SK-N-SH (cell line): ENCODE data around the gene GALNT4. TPM values are rescaled to one million over a fixed set of nuclear protein-coding genes. Genes with fewer than 3 reads are reported as not detected.

Experiments
- CTCF ChIA-PET: fragments of 300-600, 350-600 bp; formaldehyde crosslinking; extraction: SDS; loops from one replicate; lab custom pipeline; 2021; lab: Yijun Ruan, JAX
- POLR2A ChIA-PET: fragments of 350-600 bp; sonication (Branson Sonifier 250); formaldehyde crosslinking; extraction: SDS; loops from one replicate; lab custom pipeline; 2020; ENCODE audit warnings: antibody characterized with exemption, inconsistent platforms; lab: Yijun Ruan, JAX
- DNase-seq: peaks from one replicate; pipeline ENCODE4 v3.0.0; 2012
- H2AFZ ChIP-seq: fragments of 200-600 bp; sonication (generic); 2 replicates; pipeline ENCODE4 v1.8.1; 2016; ENCODE audit warnings: antibody characterized with exemption, mild to moderate bottlenecking, low read depth
- H3F3A ChIP-seq: fragments of 200-600 bp; sonication (generic); replicated peaks from 2 replicates; pipeline ENCODE3; 2016; ENCODE audit warnings: antibody characterized with exemption, mild to moderate bottlenecking; ENCODE audit not compliant: insufficient read depth
- H3K27ac ChIP-seq, 2 experiments: fragments of 200-500 bp in 1 of 2; fragments of 200-600 bp in 1 of 2; sonication (Bioruptor generic) in 1 of 2; sonication (generic), shearing (Covaris generic) in 1 of 2; 2 replicates each; pipeline versions ENCODE4 v1.5.1 to v1.6.1; 2014 to 2016; ENCODE audit warnings: low read depth in 2 of 2, inconsistent platforms in 1 of 2, low read length in 1 of 2, mild to moderate bottlenecking in 1 of 2, mixed read lengths in 1 of 2
- H3K27me3 ChIP-seq: fragments of 200-600 bp; sonication (generic), shearing (Covaris generic); 2 replicates; pipeline ENCODE4 v1.6.1; 2016; ENCODE audit warnings: mixed run types; ENCODE audit not compliant: insufficient read depth
- H3K36me3 ChIP-seq, 2 experiments: fragments of 200-500 bp in 1 of 2; fragments of 200-600 bp in 1 of 2; sonication (Bioruptor generic) in 1 of 2; sonication (generic) in 1 of 2; replicated peaks in 1 of 2; 2 replicates each; pipeline versions ENCODE3 to v1.5.1; 2014 to 2016; ENCODE audit warnings: low read length in 1 of 2, mild to moderate bottlenecking in 1 of 2; ENCODE audit not compliant: insufficient read depth in 2 of 2, control insufficient read depth in 1 of 2
- H3K4me1 ChIP-seq, 2 experiments: fragments of 200-500 bp in 1 of 2; fragments of 200-600 bp in 1 of 2; sonication (Bioruptor generic) in 1 of 2; sonication (generic), shearing (Covaris generic) in 1 of 2; 2 replicates each; pipeline versions ENCODE4 v1.5.1 to v1.6.1; 2014 to 2016; ENCODE audit warnings: low read depth in 1 of 2, low read length in 1 of 2, mixed run types in 1 of 2; ENCODE audit not compliant: insufficient read depth in 2 of 2, control insufficient read depth in 1 of 2
- H3K4me2 ChIP-seq: fragments of 200-600 bp; sonication (generic), shearing (Covaris generic); 2 replicates; pipeline ENCODE4 v1.6.1; 2017; ENCODE audit warnings: mixed run types
- H3K4me3 ChIP-seq, 2 experiments: fragments of 200-500 bp in 1 of 2; fragments of 200-600 bp in 1 of 2; sonication (Bioruptor generic) in 1 of 2; sonication (generic), shearing (Covaris generic) in 1 of 2; 2 replicates each; pipeline versions ENCODE4 v1.5.1 to v1.8.1; 2014 to 2016; ENCODE audit warnings: low read depth in 2 of 2, inconsistent platforms in 1 of 2, low read length in 1 of 2, mild to moderate bottlenecking in 1 of 2, mixed read lengths in 1 of 2, moderate library complexity in 1 of 2
- H3K79me2 ChIP-seq: fragments of 200-600 bp; sonication (generic); 2 replicates; pipeline ENCODE4 v1.8.1; 2017; ENCODE audit warnings: mild to moderate bottlenecking; ENCODE audit not compliant: insufficient read depth
- H3K9ac ChIP-seq: fragments of 200-600 bp; sonication (generic); 2 replicates; pipeline ENCODE4 v1.6.1; 2017; ENCODE audit warnings: mixed run types
- H3K9me2 ChIP-seq: fragments of 200-600 bp; sonication (generic); 2 replicates; pipeline ENCODE4 v1.6.1; 2017; ENCODE audit warnings: mixed run types
- H3K9me3 ChIP-seq: fragments of 200-600 bp; sonication (generic); 2 replicates; pipeline ENCODE4 v1.6.1; 2017; ENCODE audit warnings: mixed run types, mild to moderate bottlenecking, moderate library complexity
- H4K20me1 ChIP-seq: fragments of 200-600 bp; sonication (generic); 2 replicates; pipeline ENCODE4 v1.6.1; 2017; ENCODE audit warnings: mild to moderate bottlenecking, mixed run types; ENCODE audit not compliant: insufficient read depth
- CHD2 ChIP-seq: fragments of 150-350 bp; IDR thresholded peaks from 2 replicates; pipeline ENCODE4 v1.6.1; 2018; ENCODE audit warnings: low read length; ENCODE audit not compliant: partially characterized antibody
- FOSL2 ChIP-seq: IDR thresholded peaks from 2 replicates; pipeline ENCODE4 v1.4.0; 2012; ENCODE audit warnings: low read depth, mild to moderate bottlenecking, moderate library complexity, borderline replicate concordance
- FOXJ3 ChIP-seq: sonication (generic); formaldehyde crosslinking; IDR thresholded peaks from 2 replicates; pipeline ENCODE4 v1.5.1; 2020; ENCODE audit warnings: mild to moderate bottlenecking, missing genetic modification reagents
- GABPA ChIP-seq: IDR thresholded peaks from 2 replicates; pipeline ENCODE4 v1.4.0; 2012; ENCODE audit warnings: low read depth, mild to moderate bottlenecking
- GATA2 ChIP-seq: sonication (generic); formaldehyde crosslinking; IDR thresholded peaks from 2 replicates; pipeline ENCODE4 v1.5.0; 2020; ENCODE audit warnings: mild to moderate bottlenecking, missing genetic modification reagents
- IRF3 ChIP-seq: fragments of 150-350 bp; IDR thresholded peaks from 2 replicates; pipeline ENCODE4 v1.6.1; 2016; ENCODE audit warnings: mild to moderate bottlenecking, low read depth, low read length
- MAX ChIP-seq: IDR thresholded peaks from 2 replicates; pipeline ENCODE4 v1.4.0; 2012; ENCODE audit warnings: low read depth
- NFIC ChIP-seq: IDR thresholded peaks from 2 replicates; pipeline ENCODE4 v1.4.0; 2012; ENCODE audit warnings: borderline replicate concordance
- NRF1 ChIP-seq: IDR thresholded peaks from 2 replicates; pipeline ENCODE4 v1.6.1; 2012; ENCODE audit warnings: low read depth, mild to moderate bottlenecking, low read length
- RCOR1 ChIP-seq: fragments of 150-350 bp; IDR thresholded peaks from 2 replicates; pipeline ENCODE4 v1.6.1; 2017; ENCODE audit warnings: antibody characterized with exemption, low read length
- SIN3A ChIP-seq: IDR thresholded peaks from 2 replicates; pipeline ENCODE4 v1.6.1; 2012; ENCODE audit warnings: low read depth, mild to moderate bottlenecking, low read length, moderate library complexity, borderline replicate concordance
- SMC3 ChIP-seq: IDR thresholded peaks from 2 replicates; pipeline ENCODE4 v1.6.1; 2012; ENCODE audit warnings: low read depth, low read length, improper control_type of control experiment
- USF1 ChIP-seq: IDR thresholded peaks from 2 replicates; pipeline ENCODE4 v1.4.0; 2012; ENCODE audit warnings: low read depth, borderline replicate concordance
- YY1 ChIP-seq: IDR thresholded peaks from 2 replicates; pipeline ENCODE4 v1.4.0; 2012; ENCODE audit warnings: low read depth, mild to moderate bottlenecking
- ZBTB33 ChIP-seq: IDR thresholded peaks from 2 replicates; pipeline ENCODE4 v1.4.0; 2012; ENCODE audit warnings: low read depth, borderline replicate concordance
- WGBS: methylation state at CpG from one replicate; pipeline ENCODE4 v1.1.6; 2017; ENCODE audit warnings: low lambda C conversion rate; 5-methylcytosine and 5-hydroxymethylcytosine counted together
- polyA plus RNA-seq, 3 experiments: library from polyadenylated mRNA; depleted of rRNA; stranded (reverse); fragments of >200 nt; gene quantifications; 2 replicates each; pipeline ENCODE4 v1.2.3, GENCODE V29; 2012

The GALNT4 gene
- polyA plus RNA-seq, 1 of the 3 experiments (the other 2 are of a cell fraction) = 1.1 TPM

GRCh38 chr12:89539426-89540223 is 15.0 kb upstream of the GALNT4 start:
- 88% methylated on average over 5 of the region's 5 CpGs for WGBS
- H3F3A ChIP-seq = no peaks in the 10 kb centered on the region
- no peak overlapping the region for H2AFZ ChIP-seq
- POLR2A ChIA-PET = no interaction called here
- no peaks in the 10 kb centered on the region for H3K36me3 ChIP-seq
- H3K79me2 ChIP-seq = no peaks in the 10 kb centered on the region
- H3K4me3 ChIP-seq = no peak overlapping the region
- H4K20me1 ChIP-seq = no peaks in the 10 kb centered on the region
- H3K9ac ChIP-seq = no peak overlapping the region
- H3K9me2 ChIP-seq = no peaks in the 10 kb centered on the region
- peaks cover 0 to under 1% of the 10 kb centered on the region in 2 experiments; a peak in 3 of 4 replicates for H3K4me1 ChIP-seq
- H3K27me3 ChIP-seq = no peaks in the 10 kb centered on the region
- TF ChIP-seq NFIC (no peak), GATA2 (no peak)
- no peaks in the 10 kb centered on the region for H3K9me3 ChIP-seq
- no peak overlapping the region for H3K4me2 ChIP-seq
- CTCF ChIA-PET = interaction anchor here (0.6 to 5.9 kb wide), 8 partner anchors 9 to 1774 kb away, joined by 3 to 25 read pairs (median 4); no protein-coding TSS in a partner anchor
- H3K27ac ChIP-seq = no peak overlapping the region
- no peak for DNase-seq

GRCh38 chr12:89538897-89539296 is 14.3 kb upstream of the GALNT4 start:
- Histone ChIP-seq H3K9ac (no peak overlapping the region), H3F3A (no peaks in the 10 kb centered on the region), H3K9me3 (no peaks in the 10 kb centered on the region), H3K4me2 (no peak overlapping the region), H3K79me2 (no peaks in the 10 kb centered on the region), H3K27ac (no peak overlapping the region), H3K27me3 (no peaks in the 10 kb centered on the region), H3K36me3 (no peaks in the 10 kb centered on the region), H4K20me1 (no peaks in the 10 kb centered on the region), H3K9me2 (no peaks in the 10 kb centered on the region), H3K4me3 (no peak overlapping the region), H2AFZ (no peak overlapping the region), H3K4me1 (no peaks in the 10 kb centered on the region; a peak in 1 of 4 replicates)
- ChIA-PET CTCF (interaction anchor here (0.8 to 3.0 kb wide), 6 partner anchors 9 to 1421 kb away, joined by 3 to 11 read pairs (median 4); no protein-coding TSS in a partner anchor), POLR2A (no interaction called here)
- no peak for DNase-seq
- TF ChIP-seq IRF3 (no peak), NRF1 (no peak), GABPA (no peak), FOXJ3 (CRISPR knock-in tag) (no peak), SIN3A (no peak), MAX (no peak), SMC3 (no peak), CHD2 (no peak), FOSL2 (no peak), YY1 (no peak), RCOR1 (no peak), USF1 (no peak), ZBTB33 (no peak), GATA2 (no peak)
- 88% methylated on average over 4 of the region's 4 CpGs for WGBS
